Smooth muscle cell (in vitro differentiated cells): ENCODE results near the gene IGSF22. TPM values are rescaled to one million over a fixed set of nuclear protein-coding genes. Genes with fewer than 3 reads are reported as not detected.

Experiments used
- DNase-seq: peaks from one replicate; lab custom pipeline; 2025; ENCODE audit not compliant: unreplicated experiment; lab: John Stamatoyannopoulos, UW
- H2AFZ ChIP-seq: fragments of 200-600 bp; sonication (generic); 2 replicates; pipeline ENCODE4 v1.6.0; 2016; ENCODE audit warnings: antibody characterized with exemption, low read depth, mild to moderate bottlenecking
- H3F3A ChIP-seq: fragments of 200-600 bp; sonication (generic); 2 replicates; pipeline ENCODE4 v1.6.0; 2017; ENCODE audit warnings: antibody characterized with exemption, low read depth
- H3K27ac ChIP-seq: fragments of 200-600 bp; sonication (generic); 2 replicates; pipeline ENCODE4 v1.5.1; 2016; ENCODE audit warnings: low read depth, mild to moderate bottlenecking
- H3K27me3 ChIP-seq: fragments of 200-600 bp; sonication (generic); 2 replicates; pipeline ENCODE4 v1.6.1; 2016; ENCODE audit warnings: low read depth, mild to moderate bottlenecking
- H3K36me3 ChIP-seq: fragments of 200-600 bp; sonication (generic); 2 replicates; pipeline ENCODE4 v1.5.1; 2016; ENCODE audit warnings: low read depth
- H3K4me1 ChIP-seq: fragments of 200-600 bp; sonication (generic); 2 replicates; pipeline ENCODE4 v1.5.1; 2016; ENCODE audit warnings: low read depth
- H3K4me2 ChIP-seq: fragments of 200-600 bp; sonication (generic); 2 replicates; pipeline ENCODE4 v1.6.0; 2016; ENCODE audit warnings: mild to moderate bottlenecking
- H3K4me3 ChIP-seq: fragments of 200-600 bp; sonication (generic); 2 replicates; pipeline ENCODE4 v1.5.1; 2016; ENCODE audit warnings: mild to moderate bottlenecking
- H3K79me2 ChIP-seq: fragments of 200-600 bp; sonication (generic); 2 replicates; pipeline ENCODE4 v1.6.0; 2016; ENCODE audit warnings: low read depth, mild to moderate bottlenecking
- H3K9ac ChIP-seq: fragments of 200-600 bp; sonication (generic); 2 replicates; pipeline ENCODE4 v1.6.0; 2016; ENCODE audit warnings: low read depth
- H3K9me3 ChIP-seq: fragments of 200-600 bp; sonication (generic); replicated peaks from 2 replicates; pipeline ENCODE4 v1.5.1; 2016; ENCODE audit warnings: low read depth
- H4K20me1 ChIP-seq: fragments of 200-600 bp; sonication (generic); 2 replicates; pipeline ENCODE4 v1.6.0; 2016; ENCODE audit warnings: low read depth
- WGBS: methylation state at CpG from one replicate; pipeline ENCODE4 v1.1.7; 2016; ENCODE audit warnings: low lambda C conversion rate; 5-methylcytosine and 5-hydroxymethylcytosine counted together
- polyA plus RNA-seq: library from polyadenylated mRNA; unstranded; fragments of >200 nt; fragmentation: Nextera tagmentation; extraction: Ambion mirVana; gene quantifications from 2 replicates; pipeline ENCODE4 v1.2.1, GENCODE V29; 2016
- total RNA-seq: library from RNA; depleted of rRNA; stranded (reverse); fragments of >200 nt; gene quantifications from 2 replicates; pipeline ENCODE4 v1.2.3, GENCODE V29; 2014
- TF ChIP-seq, protein P1 (sequence below): fragments of 200-600 bp; sonication (generic); IDR thresholded peaks from 2 replicates; pipeline ENCODE4 v1.5.1; 2017; ENCODE audit warnings: borderline replicate concordance, mild to moderate bottlenecking, antibody characterized with exemption; ENCODE audit not compliant: insufficient read depth, poor library complexity, severe bottlenecking

Gene IGSF22
- total and polyA plus RNA-seq, 2 experiments from 2014 or later: not detected

DNA sequence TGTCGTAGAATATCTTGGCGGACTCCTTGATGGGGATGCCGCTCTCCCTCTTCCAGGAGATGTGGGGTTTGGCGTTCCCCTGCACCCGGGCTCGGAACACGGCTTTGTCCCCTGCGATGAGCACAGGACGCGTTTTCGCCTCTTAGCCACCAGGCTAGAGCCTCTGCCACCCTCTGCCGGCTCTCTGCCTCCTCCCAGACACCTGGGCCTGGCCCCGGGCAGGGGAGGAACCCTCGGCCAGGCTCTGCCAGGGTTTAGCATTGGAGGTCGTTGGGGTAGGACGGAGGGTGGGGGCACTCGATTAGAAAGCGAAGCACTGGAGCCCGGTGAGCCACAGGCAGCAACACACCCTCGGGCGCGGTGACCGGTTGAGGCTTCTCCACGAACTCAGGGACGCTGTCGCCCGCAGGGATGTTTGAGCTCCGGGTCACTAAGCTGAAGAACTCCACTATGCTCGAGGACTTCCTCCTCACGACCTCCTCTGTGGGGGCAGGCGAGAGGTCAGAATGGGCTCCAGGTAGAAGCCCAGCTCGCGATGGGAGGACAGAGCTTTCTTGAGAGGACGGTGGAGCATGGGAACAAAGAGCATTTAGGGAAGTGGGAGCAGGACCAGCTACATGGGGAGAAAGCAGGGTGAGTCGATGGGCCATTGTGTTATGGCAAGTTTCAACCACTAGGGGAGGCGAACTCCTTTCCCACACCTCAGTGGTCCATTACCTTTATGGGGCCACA, 4.3 kb downstream of the IGSF22 start:
- H3K4me1 ChIP-seq: peaks cover 3% of the 10 kb centered on the region
- H3K27me3 ChIP-seq: peaks cover 3% of the 10 kb centered on the region
- H3K36me3 ChIP-seq: no peaks in the 10 kb centered on the region
- H3K4me2 ChIP-seq: peak overlapping the region; percentile 89
- H3K9me3 ChIP-seq: no peaks in the 10 kb centered on the region
- TF ChIP-seq, protein P1, sequence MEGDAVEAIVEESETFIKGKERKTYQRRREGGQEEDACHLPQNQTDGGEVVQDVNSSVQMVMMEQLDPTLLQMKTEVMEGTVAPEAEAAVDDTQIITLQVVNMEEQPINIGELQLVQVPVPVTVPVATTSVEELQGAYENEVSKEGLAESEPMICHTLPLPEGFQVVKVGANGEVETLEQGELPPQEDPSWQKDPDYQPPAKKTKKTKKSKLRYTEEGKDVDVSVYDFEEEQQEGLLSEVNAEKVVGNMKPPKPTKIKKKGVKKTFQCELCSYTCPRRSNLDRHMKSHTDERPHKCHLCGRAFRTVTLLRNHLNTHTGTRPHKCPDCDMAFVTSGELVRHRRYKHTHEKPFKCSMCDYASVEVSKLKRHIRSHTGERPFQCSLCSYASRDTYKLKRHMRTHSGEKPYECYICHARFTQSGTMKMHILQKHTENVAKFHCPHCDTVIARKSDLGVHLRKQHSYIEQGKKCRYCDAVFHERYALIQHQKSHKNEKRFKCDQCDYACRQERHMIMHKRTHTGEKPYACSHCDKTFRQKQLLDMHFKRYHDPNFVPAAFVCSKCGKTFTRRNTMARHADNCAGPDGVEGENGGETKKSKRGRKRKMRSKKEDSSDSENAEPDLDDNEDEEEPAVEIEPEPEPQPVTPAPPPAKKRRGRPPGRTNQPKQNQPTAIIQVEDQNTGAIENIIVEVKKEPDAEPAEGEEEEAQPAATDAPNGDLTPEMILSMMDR: peak; percentile 66
- H3K79me2 ChIP-seq: no peaks in the 10 kb centered on the region
- WGBS: 2% methylated on average over 35 of the region's 36 CpGs
- H3F3A ChIP-seq: peaks cover 7% of the 10 kb centered on the region
- H4K20me1 ChIP-seq: no peaks in the 10 kb centered on the region
- peak overlapping the region; percentile 14 for H3K9ac ChIP-seq
- peak overlapping the region; percentile 64 for H3K4me3 ChIP-seq
- H2AFZ ChIP-seq: peak overlapping the region; percentile 89
- DNase-seq: peak; percentile 64
- peak overlapping the region; percentile 1 for H3K27ac ChIP-seq

DNA sequence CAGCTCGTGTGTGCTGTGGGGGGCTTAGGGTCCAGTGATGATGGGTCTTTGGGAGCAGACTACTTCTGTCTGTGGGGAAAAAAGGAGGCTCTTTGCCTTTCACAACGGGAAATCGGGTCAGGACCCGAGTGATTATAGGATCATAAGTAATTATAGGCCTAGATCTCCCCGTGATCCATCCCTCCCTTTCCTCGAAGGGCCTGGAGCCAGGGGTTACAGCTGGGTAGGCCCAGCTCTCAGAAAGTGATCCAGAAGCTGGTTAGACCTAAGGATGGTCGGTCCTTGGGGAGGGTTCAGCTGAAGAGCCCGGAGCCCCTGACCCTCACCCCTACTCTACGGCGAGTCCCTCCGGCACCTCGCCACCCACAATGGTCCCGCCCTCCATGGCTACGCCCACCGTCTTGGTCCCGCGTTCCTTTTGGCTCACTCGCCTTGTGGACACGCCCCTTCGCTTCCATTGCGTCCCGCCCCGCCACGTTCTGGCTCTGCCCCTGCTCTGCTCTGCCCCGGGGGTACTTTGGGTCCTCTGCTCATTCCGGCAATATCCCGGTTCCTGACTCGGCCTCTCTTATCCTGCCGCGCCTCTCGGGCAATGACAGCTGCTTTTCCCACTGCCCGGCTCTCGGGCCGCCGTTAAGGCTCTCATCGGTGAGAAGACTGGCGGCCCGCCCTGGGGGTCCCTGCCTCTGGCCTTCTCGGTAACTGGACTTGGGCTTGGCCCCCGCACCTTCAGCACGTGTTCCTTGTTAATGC, 5.0 kb downstream of the IGSF22 start:
- 7% methylated on average over 41 of the region's 41 CpGs for WGBS
- DNase-seq: peak; percentile 64
- peak overlapping the region; percentile 14 for H3K9ac ChIP-seq

DNA sequence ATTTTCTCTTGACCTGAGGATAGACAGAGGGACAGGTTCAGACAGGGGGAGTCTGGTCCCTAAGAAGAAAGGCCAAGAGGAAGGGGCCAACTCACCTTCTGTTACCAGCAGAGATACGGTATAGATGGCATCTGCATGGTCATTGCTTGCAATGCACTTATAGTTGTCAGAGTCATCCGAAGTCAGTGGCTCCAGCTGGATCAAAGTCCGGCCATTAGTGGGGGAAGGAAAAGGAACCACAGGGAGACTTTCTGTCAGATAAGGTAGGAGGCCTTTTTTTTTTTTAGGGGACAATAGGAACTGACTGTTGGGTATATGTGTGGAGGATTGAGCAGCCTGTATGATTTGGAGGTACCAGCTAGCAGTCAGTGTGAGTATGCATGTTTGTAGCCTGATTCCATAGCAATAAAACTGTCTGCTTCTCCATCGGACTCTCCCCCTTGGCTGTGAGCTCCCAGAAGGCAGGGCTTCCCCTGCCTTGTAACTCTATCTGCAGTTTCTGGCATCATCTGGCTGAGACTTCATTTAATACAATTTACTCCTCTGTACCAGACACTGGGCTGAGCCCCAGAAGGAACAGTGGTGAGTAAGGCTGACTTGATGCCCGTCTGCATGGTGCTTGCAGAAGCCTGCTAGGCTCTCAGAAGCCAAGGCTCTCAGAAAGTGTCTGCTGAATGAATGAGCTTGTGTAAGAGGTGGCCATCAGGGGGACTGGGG, 5.7 kb downstream of the IGSF22 start:
- TF ChIP-seq, protein P1: no peak
- H3K4me2 ChIP-seq: peak overlapping the region; percentile 89
- 64% methylated on average over 5 of the region's 5 CpGs for WGBS

More for the DNA sequence above, 5.0 kb downstream of the IGSF22 start:
- H3K4me2 ChIP-seq: peak overlapping the region; percentile 89
- H3K27me3 ChIP-seq: peaks cover 8% of the 10 kb centered on the region
- H3K79me2 ChIP-seq: no peaks in the 10 kb centered on the region
- H3K9me3 ChIP-seq: no peaks in the 10 kb centered on the region
- peaks cover 3% of the 10 kb centered on the region for H3K4me1 ChIP-seq
- peak overlapping the region; percentile 89 for H2AFZ ChIP-seq
- H3K36me3 ChIP-seq: no peaks in the 10 kb centered on the region
- H3K27ac ChIP-seq: peak overlapping the region; percentile 1
- TF ChIP-seq, protein P1: no peak
- H4K20me1 ChIP-seq: no peaks in the 10 kb centered on the region
- H3K4me3 ChIP-seq: peak overlapping the region; percentile 64
- H3F3A ChIP-seq: peaks cover 7% of the 10 kb centered on the region

More for the DNA sequence above, 5.7 kb downstream of the IGSF22 start:
- peak overlapping the region; percentile 89 for H2AFZ ChIP-seq
- H3K4me3 ChIP-seq: peak overlapping the region; percentile 64
- no peak overlapping the region for H3K9ac ChIP-seq
- peak; percentile 40 for DNase-seq
- no peaks in the 10 kb centered on the region for H3K9me3 ChIP-seq
- no peaks in the 10 kb centered on the region for H4K20me1 ChIP-seq
- H3K4me1 ChIP-seq: peaks cover 3% of the 10 kb centered on the region
- H3K36me3 ChIP-seq: no peaks in the 10 kb centered on the region
- no peak overlapping the region for H3K27ac ChIP-seq
- peaks cover 7% of the 10 kb centered on the region for H3F3A ChIP-seq
- H3K79me2 ChIP-seq: no peaks in the 10 kb centered on the region
- H3K27me3 ChIP-seq: peaks cover 9% of the 10 kb centered on the region
